Myocyte (in vitro differentiated cells): ENCODE data around the gene CFAP52. TPM values are rescaled to one million over a fixed set of nuclear protein-coding genes. Genes with fewer than 3 reads are reported as not detected.
"Not testable (repeated sequence)": the region's sequence is repeated elsewhere in the genome, so short reads cannot be mapped to it uniquely, and the experiment has no call there.

Experiments used
- DNase-seq: peaks from one replicate; pipeline ENCODE4 v3.0.0-alpha.2; 2012; ENCODE audit warnings: low read depth
- polyA plus RNA-seq: library from polyadenylated mRNA; unstranded; fragments of >200 nt; gene quantifications from one replicate; pipeline ENCODE4 v1.2.1, GENCODE V29; 2012; ENCODE audit warnings: missing spikeins
- total RNA-seq: library from RNA; depleted of rRNA; stranded (reverse); fragments of >200 nt; gene quantifications from 2 replicates; pipeline ENCODE4 v1.2.3, GENCODE V29; 2014

The CFAP52 gene, protein sequence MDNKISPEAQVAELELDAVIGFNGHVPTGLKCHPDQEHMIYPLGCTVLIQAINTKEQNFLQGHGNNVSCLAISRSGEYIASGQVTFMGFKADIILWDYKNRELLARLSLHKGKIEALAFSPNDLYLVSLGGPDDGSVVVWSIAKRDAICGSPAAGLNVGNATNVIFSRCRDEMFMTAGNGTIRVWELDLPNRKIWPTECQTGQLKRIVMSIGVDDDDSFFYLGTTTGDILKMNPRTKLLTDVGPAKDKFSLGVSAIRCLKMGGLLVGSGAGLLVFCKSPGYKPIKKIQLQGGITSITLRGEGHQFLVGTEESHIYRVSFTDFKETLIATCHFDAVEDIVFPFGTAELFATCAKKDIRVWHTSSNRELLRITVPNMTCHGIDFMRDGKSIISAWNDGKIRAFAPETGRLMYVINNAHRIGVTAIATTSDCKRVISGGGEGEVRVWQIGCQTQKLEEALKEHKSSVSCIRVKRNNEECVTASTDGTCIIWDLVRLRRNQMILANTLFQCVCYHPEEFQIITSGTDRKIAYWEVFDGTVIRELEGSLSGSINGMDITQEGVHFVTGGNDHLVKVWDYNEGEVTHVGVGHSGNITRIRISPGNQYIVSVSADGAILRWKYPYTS
- total RNA-seq, result not detected in 2 replicates
- polyA plus RNA-seq, result 0.15 TPM

DNA sequence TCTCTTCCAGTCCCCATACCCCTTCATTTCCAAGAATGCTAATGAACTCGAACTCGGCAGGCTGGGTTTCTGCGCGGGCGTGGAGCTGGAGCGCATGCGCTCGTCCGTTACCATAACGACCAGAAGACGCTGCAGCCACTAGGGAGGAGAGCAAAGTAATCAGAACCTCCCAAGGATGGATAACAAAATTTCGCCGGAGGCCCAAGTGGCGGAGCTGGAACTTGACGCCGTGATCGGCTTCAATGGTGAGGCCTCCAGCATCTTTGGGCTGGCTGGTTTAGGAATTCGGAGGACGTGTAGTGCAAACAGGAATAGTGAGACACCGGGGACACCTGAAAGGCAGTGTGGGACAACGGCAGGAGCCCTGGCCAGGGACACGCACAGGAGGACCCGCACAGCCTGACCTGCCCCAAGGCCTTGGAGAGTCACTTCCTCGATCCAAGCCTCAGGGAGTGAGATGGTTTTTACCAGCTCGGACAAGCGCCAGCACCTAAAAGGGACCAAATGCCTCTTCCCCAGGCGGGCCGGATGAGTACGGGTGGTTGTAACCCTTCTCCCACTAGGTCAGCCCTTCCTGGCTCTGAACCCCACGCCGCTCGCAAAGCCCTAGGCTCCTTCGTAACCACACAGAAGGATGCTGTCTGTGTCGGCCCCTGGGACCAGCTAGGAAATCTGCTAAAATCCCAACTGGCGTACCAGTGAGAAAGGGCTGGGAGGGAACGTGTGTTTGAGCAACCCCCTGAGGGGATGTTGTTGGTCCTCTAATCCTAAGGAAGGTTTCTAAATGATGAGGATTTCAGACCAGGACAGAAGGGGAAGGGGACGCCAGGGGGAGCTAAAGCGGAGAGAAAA is at the start of gene CFAP52:
CFAP52 (plus strand) TSS at position 122 of the 852 bp plus-strand sequence; CDS start at position 176, 54 bp downstream.
- peak; percentile 78 for DNase-seq

DNA sequence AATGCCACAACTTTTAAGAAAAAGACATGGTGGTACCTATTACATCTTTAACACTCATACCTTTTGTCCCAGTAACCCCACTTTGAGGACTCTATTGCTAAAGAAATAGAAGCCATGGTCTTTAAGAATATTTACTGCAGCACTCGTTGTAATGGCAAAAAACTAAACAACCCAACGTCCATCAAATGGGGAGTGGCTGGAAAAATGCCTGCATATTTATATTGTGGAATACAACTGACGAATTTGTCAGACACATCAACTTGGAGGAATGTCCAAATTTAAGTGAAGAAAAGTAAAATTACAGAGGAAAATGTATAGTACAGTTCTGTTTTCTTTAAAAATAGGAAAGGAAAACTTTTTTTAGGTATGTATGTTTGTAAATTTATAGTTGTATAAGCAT is 48.7 kb upstream of the CFAP52 start:
- no peak for DNase-seq

DNA sequence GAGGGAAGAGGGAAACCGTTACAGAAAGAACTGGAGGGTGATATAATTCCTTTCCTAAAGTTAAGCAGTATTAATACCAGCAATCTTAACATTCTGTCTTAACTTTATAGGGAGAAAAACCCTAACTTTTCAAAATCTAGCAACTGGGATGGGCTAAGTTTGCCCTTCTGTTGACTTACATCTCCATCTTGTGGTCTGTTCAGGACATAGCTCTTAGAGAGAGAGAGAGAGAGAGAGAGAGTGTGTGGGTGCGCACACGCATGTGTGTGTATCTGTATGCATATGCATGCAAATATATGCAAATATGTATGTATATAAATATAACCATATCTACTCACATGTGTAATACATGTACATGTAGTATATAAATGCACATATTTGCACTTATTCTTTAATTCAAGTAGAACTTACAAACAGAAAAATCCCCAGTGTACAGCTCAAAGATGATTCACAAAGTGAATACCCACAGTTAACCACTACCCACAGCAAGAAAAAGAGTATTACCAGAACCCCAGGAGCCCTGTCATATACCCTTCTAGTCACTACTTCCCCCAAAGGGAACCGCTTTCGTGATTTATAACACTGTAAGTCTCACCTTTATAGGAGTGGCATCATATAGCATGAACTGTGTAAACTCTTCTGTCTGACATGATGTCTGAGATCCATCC is 47.3 kb upstream of the CFAP52 start:
- DNase-seq, result peak; percentile 30

DNA sequence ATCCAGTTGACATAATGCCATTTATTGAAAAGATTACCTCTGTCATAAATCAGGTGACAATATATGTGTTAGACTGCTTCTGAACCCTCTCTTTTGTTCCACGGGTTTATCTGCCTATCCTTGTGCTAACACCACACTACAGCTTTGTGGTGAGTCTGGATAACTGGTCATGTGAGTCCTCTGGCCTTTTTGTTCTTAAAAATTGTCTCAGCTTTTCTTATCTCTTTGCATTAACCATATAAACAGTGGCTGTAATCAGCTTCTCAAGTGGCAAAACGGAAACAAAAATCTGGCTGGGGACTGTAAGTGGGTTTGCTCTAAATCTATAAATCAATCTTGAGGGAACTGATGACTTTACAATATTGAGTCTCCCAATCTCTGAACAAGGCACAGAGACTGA is 45.4 kb upstream of the CFAP52 start:
- DNase-seq, result no peak

DNA sequence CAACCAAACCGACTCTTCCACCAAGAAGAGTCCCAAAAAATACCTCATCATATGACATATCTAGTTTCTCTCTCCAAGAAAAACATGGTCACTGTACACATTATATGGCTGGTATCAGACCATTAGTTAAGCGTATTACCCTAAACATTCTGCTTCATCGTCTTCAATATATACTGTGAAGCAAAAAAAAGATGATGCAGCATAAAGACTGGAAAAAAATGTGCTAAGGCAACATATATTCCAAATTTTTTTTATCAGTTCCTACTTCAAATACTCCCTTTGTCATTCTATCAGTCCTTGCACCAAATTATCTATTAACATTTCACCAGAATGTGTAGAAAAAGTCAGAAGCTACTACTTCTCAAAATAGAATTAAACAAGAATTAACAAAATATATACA is 43.7 kb upstream of the CFAP52 start:
- no peak for DNase-seq

DNA sequence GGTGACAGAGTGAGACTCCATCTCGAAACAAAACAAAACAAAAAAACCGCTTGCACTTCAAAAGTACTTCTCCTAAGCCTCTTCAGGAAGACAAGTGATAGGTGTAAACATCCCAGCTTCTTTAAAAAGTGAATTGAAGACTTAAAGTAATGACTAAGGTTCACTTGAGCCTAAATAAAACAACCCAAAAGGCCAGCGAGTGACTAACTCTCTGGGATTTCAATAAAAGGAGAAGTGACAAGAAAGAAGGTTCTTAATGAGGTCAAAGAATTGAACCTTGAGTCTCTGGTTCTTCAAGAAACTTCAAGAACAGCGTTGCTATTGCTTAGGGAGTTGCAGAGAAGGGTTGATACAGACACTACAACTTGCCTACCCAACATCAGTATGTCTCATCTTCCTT is 43.0 kb upstream of the CFAP52 start:
- no peak for DNase-seq

DNA sequence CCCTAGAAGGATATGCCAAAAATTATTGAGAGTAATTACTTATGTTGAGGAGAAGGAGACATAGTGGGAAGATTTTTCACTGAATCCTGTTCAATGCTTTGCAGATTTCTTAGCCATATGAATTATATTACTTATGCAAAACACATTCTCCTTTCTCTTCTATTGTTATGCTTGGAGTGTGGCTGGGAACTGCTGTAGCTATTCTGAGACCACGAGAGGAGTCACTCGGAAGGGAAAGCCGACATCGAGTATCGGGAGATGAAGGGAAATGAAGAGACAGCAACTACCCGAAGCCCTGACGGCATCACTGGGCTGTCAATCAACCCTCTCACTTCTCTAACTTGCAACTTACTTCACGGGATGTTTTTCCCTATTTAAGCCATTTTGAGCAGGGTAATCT is 40.4 kb upstream of the CFAP52 start:
- DNase-seq, result no peak

DNA sequence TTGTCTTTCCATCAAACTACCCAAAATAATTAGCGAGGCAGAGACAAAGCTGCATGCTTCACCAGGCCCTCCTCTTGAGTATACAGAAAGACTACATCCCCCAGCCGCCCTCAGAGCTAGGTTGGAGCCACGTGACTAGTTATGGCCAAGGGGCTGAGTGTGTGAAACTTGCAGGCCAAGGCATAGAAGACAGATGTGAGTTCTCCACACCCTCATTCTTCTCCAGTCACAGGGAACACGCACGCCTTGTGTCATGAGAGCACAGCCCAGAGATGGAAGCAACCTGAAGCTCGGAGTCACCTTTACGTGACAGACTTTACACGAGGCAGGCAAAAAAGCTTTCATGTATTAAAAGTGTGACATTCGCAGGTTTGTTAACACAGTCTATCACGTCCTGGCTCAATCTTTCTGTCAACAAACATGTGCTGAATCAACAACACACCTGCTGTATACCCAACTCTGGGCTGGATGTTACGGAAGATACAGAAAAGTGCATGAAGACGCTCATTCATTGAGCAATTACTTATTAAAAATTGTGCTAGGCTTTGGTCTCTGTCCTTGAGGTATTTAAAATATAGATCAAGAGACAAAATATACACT is 39.2 kb upstream of the CFAP52 start:
- DNase-seq, result no peak

DNA sequence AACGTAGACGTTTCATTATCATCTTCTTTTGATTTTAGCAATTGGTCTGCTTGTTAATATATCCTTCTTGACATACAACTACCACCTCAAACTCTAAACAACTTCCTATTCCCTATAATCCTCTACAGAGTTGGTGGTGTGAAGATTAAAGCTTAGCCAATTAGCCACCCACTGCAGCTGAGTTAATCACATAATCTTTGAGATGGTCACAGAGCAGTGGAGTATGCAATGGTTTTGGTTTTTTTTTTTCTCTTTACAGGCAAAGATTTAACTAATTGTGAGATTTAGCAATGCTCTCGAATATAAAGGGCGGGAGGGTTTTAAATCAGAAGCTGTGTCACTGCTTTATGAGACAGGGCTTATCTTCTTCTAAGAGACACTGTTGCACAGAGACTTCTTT is 37.8 kb upstream of the CFAP52 start:
- DNase-seq, result no peak

DNA sequence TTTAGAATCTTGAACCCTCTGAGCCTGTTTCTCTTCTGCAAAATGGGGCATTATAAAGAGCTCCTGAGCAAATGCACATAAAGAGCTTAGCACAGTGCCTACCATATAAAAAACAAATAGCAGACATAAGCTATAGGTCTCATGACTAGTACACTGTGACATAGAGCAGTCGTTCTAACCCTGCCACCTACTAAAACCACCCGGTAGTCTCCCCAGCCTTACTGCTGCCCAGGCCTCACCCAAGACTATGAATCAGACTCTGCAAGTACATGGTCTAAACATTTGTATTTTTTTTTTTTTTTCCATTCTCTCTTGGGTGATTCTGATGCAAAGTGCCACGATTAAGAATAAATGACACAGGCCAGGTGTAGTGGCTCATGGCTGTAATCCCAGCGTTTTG is 34.7 kb upstream of the CFAP52 start:
- no peak for DNase-seq

DNA sequence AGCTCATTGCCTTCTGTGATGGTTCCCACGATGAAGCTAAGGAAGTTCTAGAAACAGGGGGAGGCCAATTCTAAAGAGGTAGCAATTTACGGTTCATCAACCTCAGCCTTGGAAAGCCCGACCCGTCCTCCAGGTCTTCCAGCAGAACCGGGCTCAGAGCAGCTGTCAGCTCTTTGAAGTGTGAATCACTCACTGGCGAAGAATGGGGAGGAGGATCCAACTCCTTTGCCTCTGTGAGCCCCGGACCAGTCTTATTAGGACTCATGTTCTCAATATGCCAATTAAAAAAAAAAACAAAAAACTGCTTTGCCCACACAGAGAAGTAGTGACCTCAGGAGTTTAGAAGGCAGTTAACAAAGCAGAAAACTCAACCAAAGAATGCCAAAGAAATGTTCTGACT is 32.2 kb upstream of the CFAP52 start:
- DNase-seq, result peak; percentile 51

DNA sequence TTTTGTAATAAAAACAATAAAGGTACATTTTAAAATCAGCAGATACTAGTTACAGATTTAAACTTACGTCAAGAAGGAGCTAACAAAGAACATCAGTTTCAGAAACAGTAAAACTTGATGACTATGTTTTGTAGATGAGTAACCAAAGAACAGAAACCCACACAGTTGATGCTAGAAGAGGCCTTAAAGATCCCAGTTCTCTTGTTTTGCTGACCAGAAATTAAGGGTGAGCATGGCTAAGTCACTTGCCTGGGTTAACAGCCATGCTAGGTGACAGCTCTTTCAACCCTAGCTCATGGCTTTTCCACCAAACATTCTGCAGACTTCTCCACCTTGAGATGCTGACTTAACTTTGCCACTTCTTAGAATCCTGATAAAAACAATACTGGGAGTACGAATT is 27.2 kb upstream of the CFAP52 start:
- no peak for DNase-seq

DNA sequence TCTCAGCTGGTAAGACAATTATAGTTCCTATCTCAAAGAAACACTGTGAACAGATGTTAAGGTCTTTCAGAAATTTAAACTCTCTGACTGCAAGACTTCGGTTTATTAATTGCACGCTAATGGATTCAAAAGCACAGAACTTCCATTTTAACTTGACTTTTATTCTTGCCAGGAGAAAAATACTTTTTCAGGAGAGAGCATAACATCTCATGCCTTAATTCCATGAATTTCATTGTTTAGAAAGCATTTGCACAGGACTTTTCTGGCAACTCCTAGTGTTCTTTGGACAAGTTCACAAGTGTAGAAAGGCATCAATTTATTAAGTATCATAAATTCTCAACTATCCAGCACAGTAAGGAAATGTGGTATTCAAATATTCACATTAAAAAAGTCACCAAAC is 23.3 kb upstream of the CFAP52 start:
- no peak for DNase-seq

DNA sequence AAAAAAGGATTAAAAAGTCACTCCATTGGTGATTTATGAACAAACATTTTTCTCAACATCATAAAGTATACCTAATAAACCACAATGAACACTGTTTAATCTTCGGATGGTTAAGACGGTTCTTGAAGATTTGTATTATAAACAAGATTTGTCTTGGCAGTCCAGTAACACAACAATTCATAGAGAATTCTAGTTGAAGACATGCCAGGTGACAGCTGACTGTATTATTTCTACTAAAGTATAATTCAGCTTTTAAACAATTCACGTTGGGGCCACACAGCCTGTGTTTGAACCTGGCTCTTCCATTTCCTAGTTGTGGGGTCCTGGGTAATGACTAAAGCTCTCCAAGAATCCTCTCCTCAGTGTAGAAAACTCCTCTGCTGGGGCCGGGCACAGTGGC is 22.8 kb upstream of the CFAP52 start:
- no peak for DNase-seq

DNA sequence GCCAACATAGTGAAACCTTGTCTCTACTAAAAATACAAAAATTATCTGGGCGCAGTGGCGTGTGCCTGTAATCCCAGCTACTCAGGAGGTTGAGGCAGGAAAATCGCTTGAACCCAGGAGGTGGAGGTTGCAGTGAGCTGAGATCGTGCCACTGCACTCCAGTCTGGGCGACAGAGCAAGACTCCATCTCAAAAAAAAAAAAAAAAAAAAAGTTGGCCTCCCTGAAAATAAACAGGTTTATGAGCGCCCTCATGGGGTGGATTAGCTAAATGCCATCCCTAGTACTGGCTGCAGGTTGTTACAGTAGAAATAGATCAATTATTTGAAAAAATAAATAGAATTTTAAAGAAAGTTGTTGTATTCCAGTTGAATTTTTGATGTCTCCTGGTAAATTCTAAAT is 21.7 kb upstream of the CFAP52 start:
- peak; percentile 43 for DNase-seq

DNA sequence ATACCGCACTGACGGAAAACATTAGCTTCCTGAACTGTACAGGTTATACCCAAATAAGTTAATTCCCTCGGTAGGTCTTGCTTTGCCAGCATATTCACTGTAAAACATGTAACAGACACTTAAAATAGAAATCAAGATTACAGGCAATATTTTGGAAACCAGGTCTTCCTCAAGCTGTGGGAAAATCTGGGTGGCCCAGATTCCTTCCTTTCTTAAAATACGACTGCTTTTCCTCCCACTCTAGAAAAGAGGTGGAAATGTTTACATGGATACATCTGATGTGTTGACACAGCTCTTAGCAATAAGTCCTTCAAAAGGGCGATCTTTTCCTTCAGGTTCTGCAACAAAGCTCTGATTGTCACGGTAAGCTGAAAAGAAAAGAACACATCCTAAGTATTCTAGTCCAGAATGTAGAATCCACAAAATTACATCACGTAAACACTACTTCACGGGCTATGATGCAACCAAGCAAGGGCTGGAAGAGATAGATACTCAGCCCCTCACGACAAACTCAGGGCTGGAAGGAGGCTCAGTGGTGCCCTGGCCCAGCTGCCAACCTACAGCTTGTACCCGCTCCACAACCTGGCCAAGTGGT is 19.2 kb upstream of the CFAP52 start:
- DNase-seq, result no peak

DNA sequence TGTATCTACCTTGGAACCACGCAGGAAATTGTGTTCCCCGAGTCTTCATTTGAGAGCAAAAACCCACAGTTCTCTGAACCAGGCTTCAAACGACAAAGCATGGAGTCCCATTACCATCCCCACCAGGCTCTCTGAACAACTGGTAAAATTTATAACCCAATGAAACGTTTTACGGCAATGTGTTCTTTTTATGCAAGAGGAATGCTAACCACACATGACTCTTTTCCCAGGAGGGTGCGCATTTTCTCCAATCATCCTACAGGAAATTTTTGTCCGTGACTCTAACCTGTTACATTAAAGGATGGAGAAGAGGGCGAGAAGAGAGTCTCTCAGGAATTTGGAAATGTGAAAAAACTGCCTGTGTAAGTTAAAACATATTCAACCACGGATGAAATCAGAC is 18.6 kb upstream of the CFAP52 start:
- no peak for DNase-seq

DNA sequence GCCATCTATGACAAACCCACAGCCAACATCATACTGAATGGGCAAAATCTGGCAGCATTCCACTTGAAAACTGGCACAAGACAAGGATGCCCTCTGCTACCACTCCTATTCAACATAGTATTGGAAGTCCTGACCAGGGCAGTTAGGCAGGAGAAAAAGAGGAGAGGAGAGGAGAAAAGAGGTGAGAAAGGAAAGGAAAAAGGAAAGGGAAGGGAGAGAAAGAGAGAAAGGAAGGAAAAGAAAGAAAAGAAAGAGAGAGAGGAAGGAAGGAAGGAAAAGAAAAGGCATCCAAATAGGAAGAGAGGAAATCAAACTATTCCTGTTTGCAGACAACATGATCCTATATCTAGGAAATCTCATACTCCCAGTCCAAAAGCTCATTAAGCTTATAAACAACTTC is 12.3 kb upstream of the CFAP52 start:
- DNase-seq, result no peak

DNA sequence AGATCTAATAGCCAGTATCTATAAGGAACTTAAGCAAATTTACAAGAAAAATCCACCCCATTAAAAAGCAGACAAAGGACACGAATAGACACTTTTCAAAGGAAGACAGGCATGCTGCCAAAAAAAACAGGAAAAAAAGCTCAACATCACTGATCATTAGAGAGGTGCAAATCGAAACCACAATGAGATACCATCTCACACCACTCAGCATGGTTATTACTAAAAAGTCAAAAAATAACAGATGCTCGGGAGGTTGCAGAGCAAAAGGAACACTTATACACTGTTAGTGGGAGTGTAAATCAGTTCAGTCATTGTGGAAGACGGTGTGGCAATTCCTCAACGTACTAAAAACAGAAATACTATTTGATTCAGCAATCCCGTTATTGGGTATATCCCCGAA is 10.4 kb upstream of the CFAP52 start:
- no peak for DNase-seq

DNA sequence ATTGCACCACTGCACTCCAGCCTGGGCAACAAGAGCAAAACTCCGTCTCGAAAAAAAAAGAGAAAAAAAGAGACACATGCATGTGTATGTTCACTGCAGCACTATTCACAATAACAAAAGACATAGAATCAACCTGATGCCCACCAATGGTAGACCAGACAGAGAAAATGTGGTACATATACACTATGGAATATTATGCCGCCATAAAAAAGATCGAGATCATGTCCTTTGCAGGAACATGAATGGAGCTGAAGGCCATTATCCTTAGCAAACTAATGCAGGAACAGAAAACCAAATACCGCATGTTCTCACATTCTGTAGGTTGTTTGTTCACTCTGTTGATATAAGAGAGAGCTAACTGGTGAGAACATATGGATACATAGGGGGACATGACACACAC is 9.7 kb upstream of the CFAP52 start:
- not testable (repeated sequence) for DNase-seq

DNA sequence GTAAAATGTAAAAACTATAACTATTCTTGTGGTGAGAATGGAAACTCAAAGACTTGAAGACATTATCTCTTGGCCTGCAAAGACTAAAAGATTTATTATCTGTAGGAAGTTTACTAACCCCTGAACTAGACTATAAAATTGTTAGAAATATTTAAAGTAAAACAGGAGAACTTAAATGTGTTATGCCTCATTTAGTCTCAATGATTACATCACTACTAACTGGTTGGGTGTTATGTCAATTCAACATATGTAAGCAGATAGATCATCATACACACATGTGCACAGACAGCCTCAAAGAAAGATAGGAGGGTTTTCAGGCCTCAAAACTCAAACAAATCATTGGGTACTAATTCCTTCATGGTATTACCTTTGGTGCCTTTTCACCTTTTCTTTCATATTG is 8.4 kb upstream of the CFAP52 start:
- no peak for DNase-seq
